ENCODE results near the gene ARPIN.
"Not testable (repeated sequence)": the region's sequence is repeated elsewhere in the genome, so short reads cannot be mapped to it uniquely, and the experiment has no call there.

ARPIN gene

GRCh38 chr15:89855948-89856347 lies 56.8 kb downstream of the ARPIN start:
- TF ChIP-seq CTCF (conservative IDR thresholded peaks at IDR 0.05; ENCODE audit: control insufficient read depth, insufficient read depth, low read depth, low read length): no peak
- H3K4me3 ChIP-seq (ENCODE audit: control insufficient read depth, low read depth, low read length): no peak overlapping the region
- no peak for DNase-seq (ENCODE audit: low read depth)

- H3K4me3 ChIP-seq (ENCODE audit: control insufficient read depth, low read depth, low read length); DNase-seq (ENCODE audit: low read depth): not testable (repeated sequence)
These were observed 57.9 kb downstream of the ARPIN start for GRCh38 chr15:89854863-89855262.

GRCh38 chr15:89852342-89852995 lies 60.3 kb downstream of the ARPIN start:
- DNase-seq (ENCODE audit: low read depth): no peak
- no peak overlapping the region for H3K4me3 ChIP-seq (ENCODE audit: control insufficient read depth, low read depth, low read length)
- no peak for TF ChIP-seq CTCF (conservative IDR thresholded peaks at IDR 0.05; ENCODE audit: control insufficient read depth, insufficient read depth, low read depth, low read length)

- no peak overlapping the region for H3K4me3 ChIP-seq (ENCODE audit: control insufficient read depth, low read depth, low read length)
- DNase-seq (ENCODE audit: low read depth): peak; percentile 25
- TF ChIP-seq CTCF (conservative IDR thresholded peaks at IDR 0.05; ENCODE audit: control insufficient read depth, insufficient read depth, low read depth, low read length): no peak
These were observed 60.9 kb downstream of the ARPIN start for GRCh38 chr15:89851673-89852341.

- H3K4me3 ChIP-seq (ENCODE audit: control insufficient read depth, low read depth, low read length): no peak overlapping the region
- DNase-seq (ENCODE audit: low read depth): no peak
- TF ChIP-seq CTCF (conservative IDR thresholded peaks at IDR 0.05; ENCODE audit: control insufficient read depth, insufficient read depth, low read depth, low read length): no peak
These were observed 63.8 kb downstream of the ARPIN start for GRCh38 chr15:89848970-89849292.

GRCh38 chr15:89847101-89847500 lies 65.7 kb downstream of the ARPIN start:
- no peak for TF ChIP-seq CTCF (conservative IDR thresholded peaks at IDR 0.05; ENCODE audit: control insufficient read depth, insufficient read depth, low read depth, low read length)
- H3K4me3 ChIP-seq (ENCODE audit: control insufficient read depth, low read depth, low read length): no peak overlapping the region
- no peak for DNase-seq (ENCODE audit: low read depth)

- H3K4me3 ChIP-seq (ENCODE audit: control insufficient read depth, low read depth, low read length): no peak overlapping the region
- DNase-seq (ENCODE audit: low read depth): peak; percentile 91
- no peak for TF ChIP-seq CTCF (conservative IDR thresholded peaks at IDR 0.05; ENCODE audit: control insufficient read depth, insufficient read depth, low read depth, low read length)
These were observed 67.4 kb downstream of the ARPIN start for GRCh38 chr15:89845305-89845893.

All from fibroblast of mammary gland (primary cell).